HepG2 (cell line): ENCODE measurements around the gene FAM9B. TPM values are rescaled to one million over a fixed set of nuclear protein-coding genes. Genes with fewer than 3 reads are reported as not detected.

ENCODE experiments used
- ATAC-seq: fragments of 200-7000 bp; cut with Tn5 transposase; 3 replicates; pipeline ENCODE4 v1.9.1; 2020; ENCODE audit warnings: mild to moderate bottlenecking, moderate library complexity
- BruUV-seq: library from RNA; stranded (reverse); fragments of 400-500 nt; replicated peaks from 2 replicates; lab custom pipeline; 2021; lab: Mats Ljungman, UMichigan
- CTCF ChIA-PET: fragments of 300-600 bp; formaldehyde crosslinking; extraction: SDS; loops from one replicate; lab custom pipeline; 2021; ENCODE audit warnings: low total read pairs, inconsistent platforms, low intra/inter-chr PET ratio; lab: Yijun Ruan, JAX
- POLR2A ChIA-PET: fragments of 350-600 bp; sonication (Branson Sonifier 250); formaldehyde crosslinking; loops from one replicate; lab custom pipeline; 2020; ENCODE audit warnings: antibody characterized with exemption, inconsistent platforms; lab: Yijun Ruan, JAX
- DNase-seq: peaks from one replicate; pipeline ENCODE4 v3.0.0-alpha.2; 2015; ENCODE audit warnings: low spot score
- FAIRE-seq: peaks from 3 replicates; lab custom pipeline; 2011; peaks lifted over from hg19 to GRCh38; lab: Jason Lieb, UNC
- H2AFZ ChIP-seq: one replicate; pipeline ENCODE4 v1.6.1; 2011; ENCODE audit warnings: low read length, inconsistent platforms
- H3K27ac ChIP-seq: fragments of 300-600 bp; 3 replicates; pipeline ENCODE4 v1.8.0; 2011; ENCODE audit warnings: mixed run types, mild to moderate bottlenecking, mixed read lengths, low read length, inconsistent platforms; ENCODE audit not compliant: insufficient read depth; ENCODE audit errors: extremely low read length
- H3K27me3 ChIP-seq, 2 experiments: fragments of 200-600 bp in 1 of 2; 2 replicates in 1 of 2; 3 replicates in 1 of 2; pipeline versions ENCODE4 v1.6.0 to v1.8.0; 2011; ENCODE audit warnings: low read length in 2 of 2, mild to moderate bottlenecking in 2 of 2, moderate library complexity in 2 of 2, inconsistent platforms in 1 of 2; ENCODE audit not compliant: insufficient read depth in 2 of 2, control insufficient read depth in 1 of 2
- H3K36me3 ChIP-seq, 2 experiments: fragments of 200-600 bp in 1 of 2; replicated peaks in 1 of 2; 2 replicates in 1 of 2; 3 replicates in 1 of 2; pipeline versions ENCODE4 v1.5.1 to v1.8.0; 2011; ENCODE audit warnings: low read length in 2 of 2, inconsistent platforms in 1 of 2; ENCODE audit not compliant: insufficient read depth in 2 of 2, control insufficient read depth in 1 of 2
- H3K4me1 ChIP-seq: 2 replicates; pipeline ENCODE4 v1.5.1; 2012; ENCODE audit warnings: low read length, inconsistent platforms; ENCODE audit not compliant: insufficient read depth
- H3K4me2 ChIP-seq: 2 replicates; pipeline ENCODE4 v1.6.0; 2011; ENCODE audit warnings: low read depth, low read length, inconsistent platforms
- H3K4me3 ChIP-seq, 3 experiments: fragments of 200-600 bp in 1 of 3; sonication (generic), shearing (Covaris generic) in 1 of 3; replicated peaks in 1 of 3; 2 replicates each; pipeline ENCODE4 v1.5.1; 2011 to 2016; ENCODE audit warnings: low read length in 3 of 3, inconsistent platforms in 2 of 3, low read depth in 2 of 3, mild to moderate bottlenecking in 2 of 3, control low read depth in 1 of 3, mixed read lengths in 1 of 3; ENCODE audit not compliant: insufficient read depth in 1 of 3
- H3K79me2 ChIP-seq: one replicate; pipeline ENCODE4 v1.6.1; 2011; ENCODE audit warnings: low read length, inconsistent platforms; ENCODE audit not compliant: insufficient read depth
- H3K9ac ChIP-seq: 2 replicates; pipeline ENCODE4 v1.6.0; 2011; ENCODE audit warnings: mild to moderate bottlenecking, low read depth, low read length, inconsistent platforms; ENCODE audit not compliant: insufficient read depth
- H3K9me3 ChIP-seq: 2 replicates; pipeline ENCODE4 v1.5.1; 2012; ENCODE audit warnings: mild to moderate bottlenecking, low read length
- H4K20me1 ChIP-seq: 2 replicates; pipeline ENCODE4 v1.6.0; 2011; ENCODE audit warnings: inconsistent platforms, mild to moderate bottlenecking, low read length, moderate library complexity; ENCODE audit not compliant: insufficient read depth
- DMTF1 ChIP-seq: sonication (generic); formaldehyde crosslinking; IDR thresholded peaks from 2 replicates; pipeline ENCODE4 v1.4.0; 2020; ENCODE audit warnings: mild to moderate bottlenecking, missing genetic modification reagents
- ELF3 ChIP-seq: IDR thresholded peaks from 2 replicates; pipeline ENCODE4 v1.6.1; 2016; ENCODE audit warnings: missing genetic modification reagents, missing compliant biosample characterization
- MTERF4 ChIP-seq: sonication (generic); formaldehyde crosslinking; IDR thresholded peaks from 2 replicates; pipeline ENCODE4 v1.8.0; 2023; ENCODE audit warnings: mild to moderate bottlenecking, missing genetic modification reagents
- SMAD1 ChIP-seq: sonication (generic); formaldehyde crosslinking; IDR thresholded peaks from 2 replicates; pipeline ENCODE4 v1.4.0; 2020; ENCODE audit warnings: missing genetic modification reagents, low read depth, mild to moderate bottlenecking, borderline replicate concordance
- TCF12 ChIP-seq, 2 experiments: fragments of 450-650 bp in 1 of 2; sonication (generic) in 1 of 2; formaldehyde crosslinking in 1 of 2; IDR thresholded peaks; 2 replicates each; pipeline versions ENCODE4 v1.6.1 to v1.8.0; 2017 to 2022; ENCODE audit warnings: antibody characterized with exemption in 1 of 2, mild to moderate bottlenecking in 1 of 2, missing genetic modification reagents in 1 of 2, moderate library complexity in 1 of 2
- ZKSCAN8 ChIP-seq: IDR thresholded peaks from 2 replicates; pipeline ENCODE4 v1.6.1; 2016; ENCODE audit warnings: borderline replicate concordance, missing genetic modification reagents, missing compliant biosample characterization
- ZNF7 ChIP-seq: IDR thresholded peaks from 2 replicates; pipeline ENCODE4 v1.6.1; 2016; ENCODE audit warnings: missing biosample characterization, missing genetic modification reagents
- WGBS: methylation state at CpG from one replicate; pipeline ENCODE4 v1.1.6; 2017; ENCODE audit warnings: low lambda C conversion rate; 5-methylcytosine and 5-hydroxymethylcytosine counted together
- in situ Hi-C: cut with HindIII; loops from 2 replicates; pipeline ENCODE4 v1.10.0; 2017; ENCODE audit warnings: low pct_unique_long_range_greater_than_20kb; ENCODE audit not compliant: extremely low pct_ligation_motif_present
- intact Hi-C: fragments of 100-400 bp; cut with micrococcal nuclease; formaldehyde crosslinking; loops from one replicate; pipeline ENCODE4 v1.10.0; 2022; ENCODE audit not compliant: unreplicated experiment
- polyA plus RNA-seq, 8 experiments: library from polyadenylated mRNA; depleted of rRNA in 3 of 8; stranded (reverse) in 7 of 8; unstranded in 1 of 8; fragments of >200 nt; fragmentation: Illumina TruSeq in 4 of 8; extraction: Trizol in 4 of 8; gene quantifications; 2 replicates each; pipeline versions ENCODE4 v1.2.1 to v1.2.3, GENCODE V29; 2011 to 2016; ENCODE audit warnings: low read depth in 4 of 8, missing spikeins in 1 of 8, mixed read lengths in 1 of 8; ENCODE audit not compliant: insufficient read depth in 1 of 8
- total RNA-seq, 5 experiments: library from RNA; depleted of rRNA; stranded (reverse); fragments of >200 nt; fragmentation: Illumina TruSeq; extraction: Trizol; gene quantifications; 2 replicates each; pipeline ENCODE4 v1.2.3, GENCODE V29; 2016; ENCODE audit warnings: low read depth in 1 of 5

The FAM9B gene
- total and polyA plus RNA-seq, 2 of the 13 experiments (the other 11 are each of a cell fraction or from before 2014, with no cell fraction given) = not detected

GRCh38 chrX:8981723-8982122 is 52.2 kb downstream of the FAM9B start:
- no peak for TF ChIP-seq MTERF4 (CRISPR knock-in tag)
- TF ChIP-seq TCF12 (IDR thresholded peaks at IDR 0.05) = no peak
- TF ChIP-seq TCF12 (CRISPR knock-in tag; IDR thresholded peaks at IDR 0.05) = no peak
- 0% methylated on average over 1 of the region's 2 CpGs for WGBS
- DNase-seq = no peak
- BruUV-seq = no TSS peak
- H3K36me3 ChIP-seq = no peaks in the 10 kb centered on the region
- no peak overlapping the region for H3K27ac ChIP-seq
- no peak overlapping the region for H3K4me3 ChIP-seq
- no peak overlapping the region for H3K9ac ChIP-seq
- no peaks in the 10 kb centered on the region for H3K9me3 ChIP-seq
- no peaks in the 10 kb centered on the region for H4K20me1 ChIP-seq
- no peak for FAIRE-seq
- no peak for ATAC-seq
- ChIA-PET POLR2A (no interaction called here), CTCF (no interaction called here)
- no peaks in the 10 kb centered on the region for H3K4me1 ChIP-seq
- no peak overlapping the region for H3K4me2 ChIP-seq
- H2AFZ ChIP-seq = no peak overlapping the region
- in situ Hi-C loops (no loop called here), intact Hi-C loops (no loop called here)
- H3K27me3 ChIP-seq = no peaks in the 10 kb centered on the region
- no peaks in the 10 kb centered on the region for H3K79me2 ChIP-seq

- Histone ChIP-seq H3K27ac (no peak overlapping the region), H4K20me1 (no peaks in the 10 kb centered on the region), H3K9me3 (no peaks in the 10 kb centered on the region), H3K27me3 (no peaks in the 10 kb centered on the region), H3K4me1 (no peaks in the 10 kb centered on the region), H2AFZ (no peak overlapping the region), H3K4me2 (no peak overlapping the region), H3K36me3 (no peaks in the 10 kb centered on the region), H3K4me3 (no peak overlapping the region), H3K79me2 (no peaks in the 10 kb centered on the region), H3K9ac (no peak overlapping the region)
- FAIRE-seq (no peak), DNase-seq (no peak), ATAC-seq (no peak)
- intact Hi-C loops = no loop called here
- POLR2A ChIA-PET = no interaction called here
- no TSS peak for BruUV-seq
- in situ Hi-C loops = no loop called here
- no peak for TF ChIP-seq SMAD1
- no peak for TF ChIP-seq DMTF1
- no peak for TF ChIP-seq ELF3 (CRISPR knock-in tag)
- TF ChIP-seq ZNF7 = no peak
- no peak for TF ChIP-seq ZKSCAN8 (CRISPR knock-in tag)
- CTCF ChIA-PET = no interaction called here
- 0% methylated on average over 1 of the region's 1 CpG for WGBS
Measured at GRCh38 chrX:8980756-8981155, 53.2 kb downstream of the FAM9B start.
